ENCODE data around the gene LMTK2.

The LMTK2 gene

GRCh38 chr7:98086281-98086718 lies 20.4 kb upstream of the LMTK2 start:
- TF ChIP-seq CTCF (IDR thresholded peaks at IDR 0.05), result no peak

- no peak for TF ChIP-seq CTCF (IDR thresholded peaks at IDR 0.05)
These were observed 18.6 kb upstream of the LMTK2 start for GRCh38 chr7:98088109-98088508.

GRCh38 chr7:98090116-98090515 lies 16.5 kb upstream of the LMTK2 start:
- no peak for TF ChIP-seq CTCF (IDR thresholded peaks at IDR 0.05)

- TF ChIP-seq CTCF (IDR thresholded peaks at IDR 0.05), result no peak
These were observed 15.6 kb upstream of the LMTK2 start for GRCh38 chr7:98091061-98091460.

GRCh38 chr7:98091523-98091922 lies 15.1 kb upstream of the LMTK2 start:
- TF ChIP-seq CTCF (IDR thresholded peaks at IDR 0.05), result no peak

- TF ChIP-seq CTCF (IDR thresholded peaks at IDR 0.05), result no peak
These were observed 9.5 kb upstream of the LMTK2 start for GRCh38 chr7:98097042-98097645.

- TF ChIP-seq CTCF (IDR thresholded peaks at IDR 0.05), result no peak
These were observed 6.6 kb upstream of the LMTK2 start for GRCh38 chr7:98100088-98100487.

GRCh38 chr7:98102170-98102569 lies 4.5 kb upstream of the LMTK2 start:
- no peak for TF ChIP-seq CTCF (IDR thresholded peaks at IDR 0.05)

Measured in LNCAP (cell line).